BJ (cell line): ENCODE data around the gene FANCB. TPM values are rescaled to one million over a fixed set of nuclear protein-coding genes. Genes with fewer than 3 reads are reported as not detected.

Experiments
- CTCF ChIA-PET: fragments of 350-600 bp; formaldehyde crosslinking; extraction: SDS; loops from one replicate; lab custom pipeline; 2021; ENCODE audit warnings: antibody characterized with exemption, inconsistent platforms; lab: Yijun Ruan, JAX
- POLR2A ChIA-PET: fragments of 300-600 bp; sonication (Branson Sonifier 250); formaldehyde crosslinking; extraction: SDS; loops from one replicate; lab custom pipeline; 2021; ENCODE audit warnings: antibody characterized with exemption; lab: Charles Lee
- DNase-seq: peaks from one replicate; pipeline ENCODE4 v3.0.0-alpha.2; 2011; ENCODE audit warnings: low read depth
- H3K27me3 ChIP-seq: 2 replicates; pipeline ENCODE4 v1.6.0; 2011; ENCODE audit warnings: low read length; ENCODE audit not compliant: control insufficient read depth, insufficient read depth
- H3K36me3 ChIP-seq: 2 replicates; pipeline ENCODE4 v1.5.1; 2011; ENCODE audit warnings: low read length; ENCODE audit not compliant: control insufficient read depth, insufficient read depth
- H3K4me3 ChIP-seq: 2 replicates; pipeline ENCODE4 v1.5.1; 2011; ENCODE audit warnings: low read depth, mild to moderate bottlenecking, control low read depth, low read length
- CTCF ChIP-seq: IDR thresholded peaks from 2 replicates; pipeline ENCODE4 v1.5.1; 2011; ENCODE audit warnings: low read depth, mild to moderate bottlenecking, control low read depth, inconsistent platforms, low read length, moderate library complexity; ENCODE audit not compliant: insufficient read depth
- polyA plus RNA-seq: library from polyadenylated mRNA; depleted of rRNA; stranded (reverse); fragments of >200 nt; gene quantifications from 2 replicates; pipeline ENCODE4 v1.2.3, GENCODE V29; 2011

FANCB gene
- polyA plus RNA-seq, 1 experiment: 0.78 TPM

GRCh38 chrX:14915596-14915995 is 42.7 kb upstream of the FANCB start:
- no peak for TF ChIP-seq CTCF
- H3K36me3 ChIP-seq: peaks cover 3% of the 10 kb centered on the region; the same call in 1 of the 2 replicates
- ChIA-PET CTCF (no interaction called here), POLR2A (no interaction called here)
- no peak for DNase-seq
- H3K4me3 ChIP-seq: no peak overlapping the region
- no peaks in the 10 kb centered on the region for H3K27me3 ChIP-seq

- Histone ChIP-seq H3K36me3 (peaks cover 2% of the 10 kb centered on the region; the same call in 1 of the 2 replicates), H3K27me3 (no peaks in the 10 kb centered on the region), H3K4me3 (no peak overlapping the region)
- no peak for TF ChIP-seq CTCF
- ChIA-PET POLR2A (no interaction called here), CTCF (no interaction called here)
- no peak for DNase-seq
These were observed 40.4 kb upstream of the FANCB start for GRCh38 chrX:14913241-14913640.

DNA sequence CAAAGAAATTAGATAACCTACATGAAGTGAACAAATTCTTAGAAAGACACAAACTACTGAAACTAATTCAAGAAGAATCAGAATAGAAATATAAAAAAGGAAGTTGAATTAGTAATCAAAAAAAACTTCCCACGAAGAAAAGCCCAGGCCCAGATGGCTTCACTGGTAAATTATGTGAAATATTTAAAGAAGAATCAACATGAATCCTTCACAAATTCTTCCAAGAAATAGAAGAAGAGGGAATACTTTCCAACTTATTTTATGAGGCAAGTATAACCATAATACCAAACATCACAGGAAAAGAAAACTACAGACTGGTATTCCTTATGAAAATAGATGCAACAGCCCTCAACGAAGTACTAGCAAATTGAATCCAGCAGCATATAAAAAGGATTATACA is 31.0 kb upstream of the FANCB start:
- no peak for TF ChIP-seq CTCF
- Histone ChIP-seq H3K36me3 (no peaks in the 10 kb centered on the region), H3K4me3 (no peak overlapping the region), H3K27me3 (no peaks in the 10 kb centered on the region)
- ChIA-PET CTCF (no interaction called here), POLR2A (no interaction called here)
- DNase-seq: peak; percentile 55

GRCh38 chrX:14902537-14902936 is 29.7 kb upstream of the FANCB start:
- POLR2A ChIA-PET: no interaction called here
- CTCF ChIA-PET: no interaction called here
- no peak overlapping the region for H3K4me3 ChIP-seq
- no peak for DNase-seq
- no peaks in the 10 kb centered on the region for H3K27me3 ChIP-seq
- no peaks in the 10 kb centered on the region for H3K36me3 ChIP-seq
- TF ChIP-seq CTCF: no peak

- Histone ChIP-seq H3K36me3 (peaks cover 2% of the 10 kb centered on the region), H3K27me3 (no peaks in the 10 kb centered on the region), H3K4me3 (no peak overlapping the region)
- POLR2A ChIA-PET: no interaction called here
- no peak for DNase-seq
- TF ChIP-seq CTCF: no peak
- CTCF ChIA-PET: no interaction called here
These were observed 26.7 kb upstream of the FANCB start for GRCh38 chrX:14899607-14900006.
